H1 (cell line): ENCODE measurements around the gene MYL2.

Experiments
- HDAC2 ChIP-seq, 2 experiments: fragments of 300-600 bp in 1 of 2; sonication (generic) in 1 of 2; IDR thresholded peaks; 2 replicates each; pipeline ENCODE4 v1.6.1; 2011 to 2012; ENCODE audit warnings: low read depth in 2 of 2, low read length in 2 of 2, mild to moderate bottlenecking in 2 of 2, moderate library complexity in 2 of 2, borderline replicate concordance in 1 of 2, inconsistent platforms in 1 of 2
- POLR2A ChIP-seq, 2 experiments: IDR thresholded peaks; 1 replicate in 1 of 2; 2 replicates in 1 of 2; pipeline ENCODE4 v1.6.1; 2011; ENCODE audit warnings: low read depth in 2 of 2, low read length in 2 of 2, mild to moderate bottlenecking in 2 of 2; ENCODE audit errors: control extremely low read depth in 1 of 2
- RAD21 ChIP-seq, 2 experiments: IDR thresholded peaks in 1 of 2; conservative IDR thresholded peaks in 1 of 2; 2 replicates each; pipeline ENCODE4 v1.6.1; 2011; ENCODE audit warnings: low read depth in 2 of 2, low read length in 2 of 2, improper control_type of control experiment in 1 of 2, inconsistent platforms in 1 of 2, mild to moderate bottlenecking in 1 of 2, moderate library complexity in 1 of 2
- RXRA ChIP-seq: IDR thresholded peaks from 2 replicates; pipeline ENCODE4 v1.6.1; 2011; ENCODE audit warnings: low read depth, mild to moderate bottlenecking, low read length, moderate library complexity; ENCODE audit not compliant: insufficient read depth
- TF ChIP-seq, protein P1 (sequence below), 3 experiments: IDR thresholded peaks; 1 replicate in 2 of 3; 2 replicates in 1 of 3; pipeline versions ENCODE4 v1.5.1 to v1.6.1; 2011; ENCODE audit warnings: low read length in 3 of 3, mild to moderate bottlenecking in 3 of 3, inconsistent platforms in 2 of 3, low read depth in 1 of 3, moderate library complexity in 1 of 3; ENCODE audit not compliant: insufficient read depth in 1 of 3; ENCODE audit errors: control extremely low read depth in 1 of 3

DNA sequence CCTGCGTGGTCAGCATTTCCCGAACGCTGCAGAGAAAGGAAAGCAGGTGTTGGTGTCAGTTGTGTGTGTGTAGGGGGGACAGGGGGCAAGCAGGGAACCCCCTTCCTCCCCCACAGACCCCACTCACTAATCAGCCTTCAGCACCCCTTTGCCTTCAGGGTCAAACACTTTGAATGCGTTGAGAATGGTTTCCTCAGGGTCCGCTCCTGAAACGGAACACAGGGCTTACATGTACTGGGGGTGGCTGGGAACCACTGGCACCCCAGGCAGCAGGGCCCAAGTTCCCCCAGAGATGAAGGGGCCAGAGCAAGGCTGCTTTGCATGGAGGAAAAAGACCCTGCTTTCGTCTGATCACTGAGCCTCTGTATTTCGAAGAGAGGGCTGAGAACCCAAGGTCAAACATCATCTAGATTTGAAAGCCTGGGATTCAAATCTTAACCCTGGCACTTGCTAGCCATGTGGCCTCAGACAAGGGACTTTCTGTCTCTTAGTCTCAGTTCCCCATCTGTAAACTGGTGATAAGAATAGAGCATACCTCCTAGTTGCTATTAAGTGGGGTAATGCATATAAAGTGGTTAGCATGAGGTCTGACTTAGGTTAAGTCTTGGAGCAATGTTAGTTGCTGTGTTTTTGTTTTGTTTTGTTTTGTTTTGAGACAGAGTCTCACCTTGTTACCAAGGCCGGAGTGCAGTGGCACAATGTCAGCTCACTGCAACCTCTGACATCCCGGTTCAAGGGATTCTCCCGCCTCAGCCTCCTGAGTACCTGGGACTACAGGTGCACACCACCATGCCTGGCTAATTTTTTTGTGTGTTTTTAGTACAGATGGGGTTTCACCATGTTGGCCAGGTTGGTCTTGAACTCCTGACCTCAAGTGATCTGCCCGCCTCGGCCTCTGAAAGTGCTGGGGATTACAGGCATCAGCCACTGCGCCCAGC, 7.0 kb downstream of the MYL2 start:
- TF ChIP-seq RXRA (no peak), POLR2A (IDR thresholded peaks at IDR 0.05; ENCODE audit: control extremely low read depth in 1 of 2, low read depth in 2 of 2, low read length in 2 of 2) (no peak), HDAC2 (IDR thresholded peaks at IDR 0.05; ENCODE audit: borderline replicate concordance in 1 of 2, low read depth in 2 of 2, low read length in 2 of 2) (no peak), RAD21 (IDR thresholded peaks at IDR 0.05 in 1 of 2, conservative IDR thresholded peaks at IDR 0.05 in 1 of 2; ENCODE audit: low read depth in 2 of 2, low read length in 2 of 2) (no peak)
- TF ChIP-seq, protein P1, sequence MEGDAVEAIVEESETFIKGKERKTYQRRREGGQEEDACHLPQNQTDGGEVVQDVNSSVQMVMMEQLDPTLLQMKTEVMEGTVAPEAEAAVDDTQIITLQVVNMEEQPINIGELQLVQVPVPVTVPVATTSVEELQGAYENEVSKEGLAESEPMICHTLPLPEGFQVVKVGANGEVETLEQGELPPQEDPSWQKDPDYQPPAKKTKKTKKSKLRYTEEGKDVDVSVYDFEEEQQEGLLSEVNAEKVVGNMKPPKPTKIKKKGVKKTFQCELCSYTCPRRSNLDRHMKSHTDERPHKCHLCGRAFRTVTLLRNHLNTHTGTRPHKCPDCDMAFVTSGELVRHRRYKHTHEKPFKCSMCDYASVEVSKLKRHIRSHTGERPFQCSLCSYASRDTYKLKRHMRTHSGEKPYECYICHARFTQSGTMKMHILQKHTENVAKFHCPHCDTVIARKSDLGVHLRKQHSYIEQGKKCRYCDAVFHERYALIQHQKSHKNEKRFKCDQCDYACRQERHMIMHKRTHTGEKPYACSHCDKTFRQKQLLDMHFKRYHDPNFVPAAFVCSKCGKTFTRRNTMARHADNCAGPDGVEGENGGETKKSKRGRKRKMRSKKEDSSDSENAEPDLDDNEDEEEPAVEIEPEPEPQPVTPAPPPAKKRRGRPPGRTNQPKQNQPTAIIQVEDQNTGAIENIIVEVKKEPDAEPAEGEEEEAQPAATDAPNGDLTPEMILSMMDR (IDR thresholded peaks at IDR 0.05; ENCODE audit: control extremely low read depth in 1 of 3, insufficient read depth in 1 of 3, low read depth in 1 of 3, low read length in 3 of 3): no peak
